ENCODE measurements around the gene RPH3AL.
"Not testable (repeated sequence)": the region's sequence is repeated elsewhere in the genome, so short reads cannot be mapped to it uniquely, and the experiment has no call there.

Gene RPH3AL

GRCh38 chr17:231966-232807 lies 120.4 kb downstream of the RPH3AL start:
- DNase-seq (ENCODE audit: insufficient read length), result no peak
- FAIRE-seq, result no peak
- TF ChIP-seq TAF1 (IDR thresholded peaks at IDR 0.05; ENCODE audit: borderline replicate concordance, low read depth, low read length) (no peak), POLR2AphosphoS5 (IDR thresholded peaks at IDR 0.05; ENCODE audit: low read depth, low read length) (no peak), POLR2A (IDR thresholded peaks at IDR 0.05; ENCODE audit: low read depth, low read length) (no peak)

GRCh38 chr17:231191-231965 lies 121.2 kb downstream of the RPH3AL start:
- no peak for DNase-seq (ENCODE audit: insufficient read length)
- TF ChIP-seq TAF1 (IDR thresholded peaks at IDR 0.05; ENCODE audit: borderline replicate concordance, low read depth, low read length), result no peak
- TF ChIP-seq POLR2A (IDR thresholded peaks at IDR 0.05; ENCODE audit: low read depth, low read length), result no peak
- TF ChIP-seq POLR2AphosphoS5 (IDR thresholded peaks at IDR 0.05; ENCODE audit: low read depth, low read length), result no peak
- no peak for FAIRE-seq

- no peak for FAIRE-seq
- TF ChIP-seq TAF1 (IDR thresholded peaks at IDR 0.05; ENCODE audit: borderline replicate concordance, low read depth, low read length) (no peak), POLR2AphosphoS5 (IDR thresholded peaks at IDR 0.05; ENCODE audit: low read depth, low read length) (no peak), POLR2A (IDR thresholded peaks at IDR 0.05; ENCODE audit: low read depth, low read length) (no peak)
- no peak for DNase-seq (ENCODE audit: insufficient read length)
Measured at GRCh38 chr17:230395-230770, 122.2 kb downstream of the RPH3AL start.

- FAIRE-seq, result no peak
- DNase-seq (ENCODE audit: insufficient read length), result no peak
- TF ChIP-seq POLR2AphosphoS5 (IDR thresholded peaks at IDR 0.05; ENCODE audit: low read depth, low read length), result no peak
- no peak for TF ChIP-seq POLR2A (IDR thresholded peaks at IDR 0.05; ENCODE audit: low read depth, low read length)
- no peak for TF ChIP-seq TAF1 (IDR thresholded peaks at IDR 0.05; ENCODE audit: borderline replicate concordance, low read depth, low read length)
Measured at GRCh38 chr17:229709-230394, 122.8 kb downstream of the RPH3AL start.

- FAIRE-seq (no peak), DNase-seq (ENCODE audit: insufficient read length) (no peak)
- no peak for TF ChIP-seq POLR2AphosphoS5 (IDR thresholded peaks at IDR 0.05; ENCODE audit: low read depth, low read length)
- TF ChIP-seq TAF1 (IDR thresholded peaks at IDR 0.05; ENCODE audit: borderline replicate concordance, low read depth, low read length), result no peak
- TF ChIP-seq POLR2A (IDR thresholded peaks at IDR 0.05; ENCODE audit: low read depth, low read length), result no peak
Measured at GRCh38 chr17:228951-229708, 123.5 kb downstream of the RPH3AL start.

GRCh38 chr17:227946-228615 lies 124.5 kb downstream of the RPH3AL start:
- TF ChIP-seq POLR2AphosphoS5 (IDR thresholded peaks at IDR 0.05; ENCODE audit: low read depth, low read length), result no peak
- no peak for TF ChIP-seq TAF1 (IDR thresholded peaks at IDR 0.05; ENCODE audit: borderline replicate concordance, low read depth, low read length)
- TF ChIP-seq POLR2A (IDR thresholded peaks at IDR 0.05; ENCODE audit: low read depth, low read length), result no peak
- FAIRE-seq (no peak), DNase-seq (ENCODE audit: insufficient read length) (no peak)

GRCh38 chr17:227078-227945 lies 125.3 kb downstream of the RPH3AL start:
- TF ChIP-seq POLR2AphosphoS5 (IDR thresholded peaks at IDR 0.05; ENCODE audit: low read depth, low read length) (no peak), TAF1 (IDR thresholded peaks at IDR 0.05; ENCODE audit: borderline replicate concordance, low read depth, low read length) (no peak), POLR2A (IDR thresholded peaks at IDR 0.05; ENCODE audit: low read depth, low read length) (no peak)
- DNase-seq (ENCODE audit: insufficient read length), result no peak

GRCh38 chr17:226108-227077 lies 126.2 kb downstream of the RPH3AL start:
- TF ChIP-seq POLR2A (IDR thresholded peaks at IDR 0.05; ENCODE audit: low read depth, low read length) (no peak), POLR2AphosphoS5 (IDR thresholded peaks at IDR 0.05; ENCODE audit: low read depth, low read length) (no peak), TAF1 (IDR thresholded peaks at IDR 0.05; ENCODE audit: borderline replicate concordance, low read depth, low read length) (no peak)
- DNase-seq (ENCODE audit: insufficient read length), result no peak
- no peak for FAIRE-seq

More at GRCh38 chr17:227078-227945, 125.3 kb downstream of the RPH3AL start:
- FAIRE-seq, result no peak

GRCh38 chr17:225551-225950 lies 127.1 kb downstream of the RPH3AL start:
- FAIRE-seq, result no peak
- TF ChIP-seq POLR2A (IDR thresholded peaks at IDR 0.05; ENCODE audit: low read depth, low read length), result no peak
- TF ChIP-seq POLR2AphosphoS5 (IDR thresholded peaks at IDR 0.05; ENCODE audit: low read depth, low read length), result no peak
- TF ChIP-seq TAF1 (IDR thresholded peaks at IDR 0.05; ENCODE audit: borderline replicate concordance, low read depth, low read length), result no peak
- DNase-seq (ENCODE audit: insufficient read length), result no peak

- not testable (repeated sequence) for DNase-seq (ENCODE audit: insufficient read length); FAIRE-seq
Measured at GRCh38 chr17:224576-224975, 128.0 kb downstream of the RPH3AL start.

Data from GM12892 (cell line).